NCI-H226 (cell line): ENCODE results near the gene AKAP13.

Experiments used
- DNase-seq: peaks from one replicate; pipeline ENCODE4 v3.0.0-alpha.2; 2015

AKAP13 gene

GRCh38 chr15:85761635-85762034 lies 381.2 kb downstream of the AKAP13 start:
- no peak for DNase-seq

GRCh38 chr15:85762039-85762755 lies 381.8 kb downstream of the AKAP13 start:
- DNase-seq = no peak

- no peak for DNase-seq
These were observed 382.3 kb downstream of the AKAP13 start for GRCh38 chr15:85762756-85763127.

- no peak for DNase-seq
These were observed 382.8 kb downstream of the AKAP13 start for GRCh38 chr15:85763157-85763556.

GRCh38 chr15:85763673-85764633 lies 383.6 kb downstream of the AKAP13 start:
- no peak for DNase-seq

GRCh38 chr15:85764649-85765277 lies 384.4 kb downstream of the AKAP13 start:
- DNase-seq = no peak

GRCh38 chr15:85766001-85766831 lies 385.8 kb downstream of the AKAP13 start:
- no peak for DNase-seq

GRCh38 chr15:85767785-85768529 lies 387.6 kb downstream of the AKAP13 start:
- no peak for DNase-seq

- DNase-seq = no peak
These were observed 388.3 kb downstream of the AKAP13 start for GRCh38 chr15:85768595-85769168.

GRCh38 chr15:85769182-85769900 lies 388.9 kb downstream of the AKAP13 start:
- no peak for DNase-seq

GRCh38 chr15:85770096-85771041 lies 390.0 kb downstream of the AKAP13 start:
- DNase-seq = no peak

GRCh38 chr15:85771271-85771670 lies 390.9 kb downstream of the AKAP13 start:
- DNase-seq = no peak

- no peak for DNase-seq
These were observed 391.5 kb downstream of the AKAP13 start for GRCh38 chr15:85771781-85772445.

GRCh38 chr15:85772668-85773067 lies 392.3 kb downstream of the AKAP13 start:
- no peak for DNase-seq

GRCh38 chr15:85773249-85773648 lies 392.8 kb downstream of the AKAP13 start:
- DNase-seq = no peak

- DNase-seq = no peak
These were observed 393.6 kb downstream of the AKAP13 start for GRCh38 chr15:85773970-85774369.

- no peak for DNase-seq
These were observed 397.1 kb downstream of the AKAP13 start for GRCh38 chr15:85777250-85778106.
